Chondrocyte (in vitro differentiated cells): ENCODE data around the gene HS3ST4. TPM values are rescaled to one million over a fixed set of nuclear protein-coding genes. Genes with fewer than 3 reads are reported as not detected.

Experiments used
- DNase-seq: peaks from one replicate; pipeline ENCODE4 v3.0.0; 2021; ENCODE audit warnings: mixed read lengths, low spot score
- H3K27ac Mint-ChIP-seq: one replicate; pipeline ENCODE4 v1.8.0; 2021; ENCODE audit warnings: mild to moderate bottlenecking, moderate library complexity, mixed read lengths; ENCODE audit not compliant: unreplicated experiment
- H3K27me3 Mint-ChIP-seq: 2 replicates; pipeline ENCODE4 v1.8.0; 2021; ENCODE audit warnings: low read depth, mixed read lengths
- H3K36me3 Mint-ChIP-seq: 2 replicates; pipeline ENCODE4 v1.8.0; 2021; ENCODE audit warnings: low read depth, mixed read lengths
- H3K4me1 Mint-ChIP-seq: 2 replicates; pipeline ENCODE4 v1.8.0; 2021; ENCODE audit warnings: low read depth, mild to moderate bottlenecking, mixed read lengths
- H3K4me3 Mint-ChIP-seq: one replicate; pipeline ENCODE4 v1.8.0; 2021; ENCODE audit warnings: mild to moderate bottlenecking, moderate library complexity, mixed read lengths; ENCODE audit not compliant: unreplicated experiment
- H3K9me3 Mint-ChIP-seq: 2 replicates; pipeline ENCODE4 v1.8.0; 2021; ENCODE audit warnings: low read depth, mixed read lengths
- total RNA-seq: library from RNA; stranded (reverse); gene quantifications from 3 replicates; pipeline ENCODE4 v1.2.1, GENCODE V29; 2021
- TF ChIP-seq, protein P1 (sequence below): fragments of 200-600 bp; sonication (generic); IDR thresholded peaks from 2 replicates; pipeline ENCODE4 v1.5.0; 2021; ENCODE audit warnings: antibody characterized with exemption, mild to moderate bottlenecking, moderate library complexity

The HS3ST4 gene
- total RNA-seq, 1 donor from 2014 or later = not detected

DNA sequence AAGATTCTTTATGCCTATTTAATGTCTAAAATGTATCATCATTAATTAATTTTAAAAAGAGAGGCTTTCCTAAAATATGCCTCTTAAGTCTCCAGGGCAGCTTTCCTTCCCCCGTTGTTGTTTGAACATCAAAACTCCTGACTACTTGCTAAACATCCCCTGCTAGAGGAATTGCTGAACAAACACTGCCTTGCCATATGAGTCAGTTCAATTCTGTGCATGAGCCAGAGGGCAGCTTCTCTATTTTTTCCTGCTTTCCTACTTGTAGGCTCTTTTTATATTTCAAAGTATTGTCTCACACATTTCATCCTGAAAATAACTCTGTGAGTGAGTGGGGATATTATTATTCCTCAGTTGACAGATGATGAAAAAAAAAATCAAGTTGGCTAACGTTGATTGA is 143.4 kb downstream of the HS3ST4 start:
- Mint-ChIP-seq H3K9me3 (no peaks in the 10 kb centered on the region), H3K4me1 (peaks cover 3% of the 10 kb centered on the region), H3K27me3 (peaks cover 5% of the 10 kb centered on the region), H3K27ac (no peak overlapping the region), H3K36me3 (no peaks in the 10 kb centered on the region), H3K4me3 (no peak overlapping the region)
- TF ChIP-seq, protein P1, sequence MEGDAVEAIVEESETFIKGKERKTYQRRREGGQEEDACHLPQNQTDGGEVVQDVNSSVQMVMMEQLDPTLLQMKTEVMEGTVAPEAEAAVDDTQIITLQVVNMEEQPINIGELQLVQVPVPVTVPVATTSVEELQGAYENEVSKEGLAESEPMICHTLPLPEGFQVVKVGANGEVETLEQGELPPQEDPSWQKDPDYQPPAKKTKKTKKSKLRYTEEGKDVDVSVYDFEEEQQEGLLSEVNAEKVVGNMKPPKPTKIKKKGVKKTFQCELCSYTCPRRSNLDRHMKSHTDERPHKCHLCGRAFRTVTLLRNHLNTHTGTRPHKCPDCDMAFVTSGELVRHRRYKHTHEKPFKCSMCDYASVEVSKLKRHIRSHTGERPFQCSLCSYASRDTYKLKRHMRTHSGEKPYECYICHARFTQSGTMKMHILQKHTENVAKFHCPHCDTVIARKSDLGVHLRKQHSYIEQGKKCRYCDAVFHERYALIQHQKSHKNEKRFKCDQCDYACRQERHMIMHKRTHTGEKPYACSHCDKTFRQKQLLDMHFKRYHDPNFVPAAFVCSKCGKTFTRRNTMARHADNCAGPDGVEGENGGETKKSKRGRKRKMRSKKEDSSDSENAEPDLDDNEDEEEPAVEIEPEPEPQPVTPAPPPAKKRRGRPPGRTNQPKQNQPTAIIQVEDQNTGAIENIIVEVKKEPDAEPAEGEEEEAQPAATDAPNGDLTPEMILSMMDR = no peak
- no peak for DNase-seq

DNA sequence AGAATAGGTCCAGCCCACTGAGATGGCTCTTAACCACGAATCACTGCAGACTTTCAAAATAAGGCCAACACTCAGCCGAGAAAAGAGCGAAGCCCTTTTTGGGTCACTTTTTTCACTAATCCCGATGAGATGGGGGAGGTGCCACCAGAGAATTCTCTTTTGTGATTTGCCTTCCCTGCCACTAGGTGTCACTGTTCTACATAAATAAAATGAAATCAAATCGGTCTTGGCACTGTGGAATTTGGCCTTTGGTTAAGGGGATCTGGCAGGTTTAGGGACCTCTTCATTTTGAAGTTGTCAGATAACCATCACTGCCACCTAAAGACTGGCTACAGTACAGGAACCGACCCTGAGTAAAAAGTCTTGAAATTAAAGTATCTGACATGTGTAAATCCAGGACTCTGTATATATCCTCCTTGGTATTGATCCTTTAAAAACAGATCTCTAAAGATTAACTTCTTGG is 147.0 kb downstream of the HS3ST4 start:
- Mint-ChIP-seq H3K9me3 (no peaks in the 10 kb centered on the region), H3K4me1 (peaks cover 3% of the 10 kb centered on the region), H3K27me3 (peaks cover 5% of the 10 kb centered on the region), H3K4me3 (no peak overlapping the region), H3K36me3 (no peaks in the 10 kb centered on the region), H3K27ac (no peak overlapping the region)
- DNase-seq = no peak
- TF ChIP-seq, protein P1 = peak; percentile 89

DNA sequence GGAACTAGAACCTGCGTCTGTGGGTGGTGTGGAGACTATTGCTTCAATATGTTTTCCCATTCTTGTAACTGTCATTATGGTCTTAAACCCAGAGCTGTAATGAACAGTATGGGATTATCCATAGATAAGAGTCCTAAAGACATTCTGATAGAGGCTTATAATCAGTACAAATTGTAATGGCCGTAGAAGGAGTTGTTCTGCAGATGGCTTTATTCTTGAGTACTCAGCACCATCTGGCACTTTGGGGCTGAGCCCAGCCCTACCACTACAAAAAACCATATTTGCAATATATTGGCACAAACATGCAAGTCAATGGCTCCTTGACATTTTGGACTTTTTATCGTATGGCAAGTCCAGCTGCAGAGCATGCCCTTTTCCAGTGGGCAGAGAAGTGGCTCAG is 150.0 kb downstream of the HS3ST4 start:
- no peak overlapping the region for H3K27ac Mint-ChIP-seq
- H3K27me3 Mint-ChIP-seq = peaks cover 5% of the 10 kb centered on the region
- no peaks in the 10 kb centered on the region for H3K36me3 Mint-ChIP-seq
- no peaks in the 10 kb centered on the region for H3K9me3 Mint-ChIP-seq
- peaks cover 3% of the 10 kb centered on the region for H3K4me1 Mint-ChIP-seq
- DNase-seq = no peak
- TF ChIP-seq, protein P1 = no peak
- H3K4me3 Mint-ChIP-seq = no peak overlapping the region

DNA sequence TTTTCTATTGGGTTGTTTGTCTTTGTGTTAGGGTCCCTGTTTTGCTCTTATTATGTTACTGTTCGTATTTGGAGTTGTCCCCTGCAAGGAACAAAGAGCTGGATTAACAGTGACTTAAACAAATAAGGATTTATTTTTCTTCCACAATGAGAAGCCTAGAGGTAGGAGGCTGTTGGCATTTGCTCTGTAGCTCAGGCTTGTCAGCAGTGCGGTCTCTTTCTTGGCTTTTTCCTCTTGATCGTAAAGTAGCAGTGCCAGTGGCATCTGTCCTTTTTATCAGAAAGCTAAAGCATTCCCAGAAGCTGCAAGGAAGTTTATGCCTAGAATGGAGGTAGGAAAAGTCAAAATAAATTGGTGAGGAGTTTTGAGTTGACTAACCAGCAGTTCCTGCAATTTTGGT is 154.1 kb downstream of the HS3ST4 start:
- Mint-ChIP-seq H3K27ac (no peak overlapping the region), H3K9me3 (no peaks in the 10 kb centered on the region), H3K36me3 (no peaks in the 10 kb centered on the region), H3K4me1 (no peaks in the 10 kb centered on the region), H3K27me3 (no peaks in the 10 kb centered on the region), H3K4me3 (no peak overlapping the region)
- DNase-seq = no peak
- TF ChIP-seq, protein P1 = no peak

DNA sequence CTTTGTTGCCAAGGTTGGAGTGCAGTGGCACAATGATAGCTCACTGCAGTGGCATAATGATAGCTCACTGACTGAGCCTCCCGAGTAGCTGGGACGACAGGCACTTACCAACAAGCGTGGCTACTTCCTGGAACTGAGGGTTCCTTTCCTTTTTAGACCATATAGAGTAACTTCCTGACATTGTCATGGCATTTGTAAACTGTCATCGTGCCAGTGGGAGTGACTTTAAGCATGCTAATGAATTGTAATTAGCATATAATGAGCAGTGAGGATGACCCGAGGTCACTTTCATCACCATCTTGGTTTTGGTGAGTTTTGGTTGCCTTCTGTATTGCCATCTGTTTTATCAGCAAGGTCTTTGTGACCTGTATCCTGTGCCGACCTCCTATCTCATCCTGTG is 162.4 kb downstream of the HS3ST4 start:
- Mint-ChIP-seq H3K27ac (no peak overlapping the region), H3K4me1 (no peaks in the 10 kb centered on the region), H3K4me3 (no peak overlapping the region), H3K9me3 (peaks cover 12% of the 10 kb centered on the region), H3K27me3 (no peaks in the 10 kb centered on the region), H3K36me3 (no peaks in the 10 kb centered on the region)
- no peak for DNase-seq
- TF ChIP-seq, protein P1 = no peak
